HG03432 (cell line): ENCODE data around the gene ACTR3.

Experiments used
- ATAC-seq: cut with Tn5 transposase; IDR thresholded peaks from one replicate; pipeline ENCODE4 v1.9.1; 2021; ENCODE audit warnings: mild to moderate bottlenecking, moderate library complexity; ENCODE audit not compliant: unreplicated experiment

Gene ACTR3

GRCh38 chr2:113964436-113964835 is 74.5 kb downstream of the ACTR3 start:
- no peak for ATAC-seq

- ATAC-seq = no peak
These were observed 75.3 kb downstream of the ACTR3 start for GRCh38 chr2:113965228-113965627.

GRCh38 chr2:113965644-113966043 is 75.8 kb downstream of the ACTR3 start:
- ATAC-seq = peak; percentile 89

- ATAC-seq = no peak
These were observed 76.3 kb downstream of the ACTR3 start for GRCh38 chr2:113966171-113966570.

- ATAC-seq = peak; percentile 48
These were observed 76.9 kb downstream of the ACTR3 start for GRCh38 chr2:113966832-113967231.

- peak; percentile 4 for ATAC-seq
These were observed 77.4 kb downstream of the ACTR3 start for GRCh38 chr2:113967272-113967671.

- no peak for ATAC-seq
These were observed 82.9 kb downstream of the ACTR3 start for GRCh38 chr2:113972766-113973165.

GRCh38 chr2:113973810-113974209 is 83.9 kb downstream of the ACTR3 start:
- no peak for ATAC-seq

GRCh38 chr2:113974727-113975126 is 84.8 kb downstream of the ACTR3 start:
- ATAC-seq = no peak

GRCh38 chr2:113976277-113976928 is 86.5 kb downstream of the ACTR3 start:
- ATAC-seq = no peak

- no peak for ATAC-seq
These were observed 87.3 kb downstream of the ACTR3 start for GRCh38 chr2:113977060-113977659.

- ATAC-seq = no peak
These were observed 88.0 kb downstream of the ACTR3 start for GRCh38 chr2:113977660-113978523.

- no peak for ATAC-seq
These were observed 88.8 kb downstream of the ACTR3 start for GRCh38 chr2:113978524-113979190.

GRCh38 chr2:113979191-113980128 is 89.6 kb downstream of the ACTR3 start:
- ATAC-seq = no peak

- ATAC-seq = no peak
These were observed 91.1 kb downstream of the ACTR3 start for GRCh38 chr2:113980946-113981345.

- ATAC-seq = no peak
These were observed 91.7 kb downstream of the ACTR3 start for GRCh38 chr2:113981404-113982134.

- no peak for ATAC-seq
These were observed 95.9 kb downstream of the ACTR3 start for GRCh38 chr2:113985554-113986397.

- ATAC-seq = no peak
These were observed 96.9 kb downstream of the ACTR3 start for GRCh38 chr2:113986762-113987290.
